T-helper 22 cell (primary cell): ENCODE measurements around the gene NKX6-1.

Experiments used
- DNase-seq: peaks from one replicate; pipeline ENCODE4 v3.0.0-alpha.2; 2020; ENCODE audit warnings: low read depth

NKX6-1 gene

DNA sequence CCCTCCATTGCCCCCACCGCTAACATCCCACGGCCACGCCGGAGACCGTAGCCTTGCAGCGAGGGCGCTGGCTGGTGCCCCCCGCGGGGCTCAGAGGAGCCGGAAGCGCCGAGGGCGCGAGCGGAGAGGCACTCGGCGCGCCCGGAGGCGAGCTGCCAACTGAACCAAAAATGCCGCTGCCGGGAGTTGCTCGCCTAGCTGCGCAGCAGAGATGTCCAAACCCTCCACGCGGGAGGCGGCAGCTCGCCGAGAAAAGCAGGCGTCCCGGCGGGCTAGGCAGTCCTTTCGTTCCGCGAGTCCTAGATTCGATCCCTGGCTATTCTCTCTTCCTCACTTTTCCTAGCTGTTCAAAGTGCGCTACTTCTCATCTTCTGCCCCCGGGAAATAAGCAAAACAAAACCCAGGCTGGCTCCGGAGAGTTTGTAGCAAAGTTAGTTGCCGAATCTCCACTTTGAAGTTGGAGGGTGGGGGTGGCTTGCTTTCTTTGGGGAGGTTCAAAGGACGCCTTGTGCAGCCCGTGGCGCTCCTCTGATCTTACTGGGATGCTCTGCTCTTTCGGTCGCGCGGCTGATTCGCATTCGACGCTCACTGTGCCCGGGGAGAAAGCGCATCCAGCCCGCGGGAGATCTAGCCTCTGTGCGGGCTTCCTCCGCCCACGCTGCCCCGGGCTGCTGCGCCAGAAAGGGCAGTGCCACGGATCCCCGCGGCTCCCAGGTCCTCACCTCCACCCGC is 723 bp downstream of the NKX6-1 start:
- no peak for DNase-seq

DNA sequence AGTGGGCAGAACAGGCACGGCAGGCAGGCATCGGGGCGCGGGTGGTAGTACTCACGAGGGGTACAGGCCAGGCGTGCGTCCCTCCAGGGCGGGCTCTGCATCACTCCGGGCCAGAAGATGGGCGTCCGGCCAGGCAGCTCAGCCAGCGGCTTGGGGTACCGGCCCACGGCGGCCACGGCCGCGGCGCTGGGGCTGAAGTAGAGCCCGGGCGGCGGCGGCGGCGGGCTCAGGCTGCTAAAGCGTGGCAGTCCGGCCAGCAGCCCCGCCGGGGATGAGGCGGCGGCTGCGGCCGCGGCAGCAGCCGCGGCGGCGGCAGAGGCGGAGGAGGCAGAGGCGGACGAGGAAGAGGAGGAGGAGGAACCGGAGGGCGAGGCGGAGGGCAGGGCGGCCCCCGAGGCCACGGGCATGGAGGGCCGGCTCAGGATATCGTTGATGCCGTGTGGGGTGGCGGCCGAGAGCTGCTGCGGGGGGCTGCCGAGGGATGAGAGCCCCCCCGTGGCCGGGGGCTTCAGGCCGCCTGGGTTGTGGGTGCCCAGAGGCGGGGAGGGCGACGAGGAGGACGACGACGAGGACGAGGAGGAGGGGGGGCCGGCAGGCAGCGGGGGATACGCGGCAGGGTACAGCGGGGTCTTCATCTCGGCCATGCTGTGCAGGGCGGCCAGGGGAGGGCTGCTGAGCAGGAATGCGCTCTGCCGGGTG is 1.4 kb downstream of the NKX6-1 start:
- DNase-seq, result no peak

DNA sequence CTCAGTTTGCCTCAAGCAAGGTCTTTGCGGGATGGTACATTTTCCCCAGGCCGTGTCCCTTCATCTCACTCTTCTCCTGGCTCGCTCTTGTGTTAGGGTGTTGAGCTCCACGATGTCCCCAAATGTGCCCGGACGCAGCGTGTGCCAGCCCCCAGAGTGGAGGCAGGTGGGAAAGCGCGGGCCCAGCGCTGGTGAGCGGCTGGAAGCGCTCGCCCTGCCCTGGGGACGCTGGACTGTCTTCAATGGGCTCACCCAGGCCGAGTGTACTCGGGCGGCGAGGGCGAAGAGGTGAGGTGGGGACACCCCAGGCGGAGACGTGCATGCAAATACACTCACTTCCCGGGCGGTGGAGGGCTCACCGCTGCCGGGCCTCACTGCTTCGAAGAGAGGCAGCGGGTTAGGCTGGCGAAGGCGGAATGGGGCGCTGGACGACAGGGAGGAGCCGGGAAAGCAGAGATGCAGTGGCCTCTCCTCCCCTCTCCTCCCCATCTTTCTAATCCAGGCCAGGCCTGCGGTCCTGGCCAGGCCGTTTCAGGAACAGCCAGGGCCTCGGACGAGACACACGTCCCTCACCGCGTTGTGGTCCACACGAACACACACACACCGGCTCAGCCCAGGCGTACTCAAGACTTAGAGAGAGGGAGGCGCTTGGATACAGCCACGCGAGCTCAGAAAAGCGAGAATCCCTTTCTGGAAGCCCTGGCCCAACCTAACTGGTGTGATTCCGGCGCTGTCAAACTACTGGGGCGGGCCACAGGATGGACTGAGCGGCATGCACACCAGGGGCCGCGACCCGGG is 2.2 kb downstream of the NKX6-1 start:
- no peak for DNase-seq

DNA sequence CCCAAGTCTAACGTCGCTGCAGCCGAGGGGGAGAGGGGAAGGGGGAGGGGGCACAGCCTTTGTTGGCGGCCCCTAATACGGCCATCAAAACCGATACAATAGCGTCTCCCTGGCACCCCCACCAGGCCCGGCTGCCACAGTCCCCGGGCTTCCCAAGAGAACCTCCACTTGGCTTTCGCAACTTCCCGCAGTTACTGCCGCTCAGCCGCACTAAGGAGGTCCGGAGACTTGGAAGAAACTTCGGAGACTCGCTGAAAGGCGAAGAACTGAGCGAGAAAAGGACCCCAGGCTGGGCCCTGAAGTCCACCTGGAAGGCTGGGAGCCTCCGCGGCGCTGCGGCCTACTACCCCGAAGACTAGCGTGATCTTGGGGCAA is 2.8 kb downstream of the NKX6-1 start:
- no peak for DNase-seq

DNA sequence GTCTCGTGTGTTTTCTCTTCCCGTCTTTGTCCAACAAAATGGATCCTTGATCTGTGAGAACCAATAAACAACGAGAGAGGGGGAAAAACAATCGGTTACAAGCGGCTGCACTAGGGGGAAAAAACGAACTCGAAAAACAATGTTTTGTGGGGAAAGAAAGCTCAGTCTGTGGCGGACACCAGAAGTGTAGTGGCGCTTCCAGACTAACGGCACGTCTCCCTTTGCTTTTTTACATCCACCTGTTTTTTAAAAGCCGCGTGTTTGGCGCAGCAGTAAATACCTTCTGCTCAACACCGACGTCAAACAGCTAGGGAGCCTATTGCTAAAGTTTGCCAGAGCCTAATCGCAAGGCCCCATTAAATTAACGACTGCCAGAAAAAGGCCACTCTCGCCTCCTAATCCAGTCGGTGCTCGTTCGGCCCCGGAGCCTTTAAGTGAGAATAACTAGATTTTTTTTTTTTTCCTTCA is 3.3 kb downstream of the NKX6-1 start:
- no peak for DNase-seq

DNA sequence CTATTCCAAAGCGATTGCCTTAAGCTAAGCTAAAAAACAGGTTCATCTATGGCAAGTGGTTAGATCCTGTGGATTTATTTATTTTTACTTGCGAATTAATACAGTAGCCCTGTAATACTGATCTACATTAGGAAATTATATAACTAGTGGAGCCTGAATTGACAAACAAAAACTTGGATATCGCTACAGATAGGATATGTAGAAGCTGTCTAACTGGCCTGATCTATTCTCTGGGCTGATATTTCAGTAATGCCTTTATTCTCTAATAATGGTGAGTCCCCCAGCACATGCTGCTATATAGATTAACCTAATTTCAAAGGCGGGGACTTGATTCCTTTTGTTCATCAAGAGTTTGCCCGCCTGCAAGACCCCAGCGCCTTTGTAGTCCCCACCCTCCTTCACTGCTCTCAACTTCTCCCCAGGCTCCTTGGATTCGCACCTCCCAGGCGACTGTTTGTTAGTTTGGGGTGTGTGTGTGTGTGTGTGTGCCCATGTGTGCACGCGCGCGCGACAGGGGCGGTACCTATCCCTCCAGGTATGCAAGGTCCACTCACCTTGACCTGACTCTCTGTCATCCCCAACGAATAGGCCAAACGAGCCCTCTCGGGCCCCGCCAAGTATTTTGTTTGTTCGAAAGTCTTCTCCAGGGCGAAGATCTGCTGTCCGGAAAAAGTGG is 3.8 kb downstream of the NKX6-1 start:
- no peak for DNase-seq

DNA sequence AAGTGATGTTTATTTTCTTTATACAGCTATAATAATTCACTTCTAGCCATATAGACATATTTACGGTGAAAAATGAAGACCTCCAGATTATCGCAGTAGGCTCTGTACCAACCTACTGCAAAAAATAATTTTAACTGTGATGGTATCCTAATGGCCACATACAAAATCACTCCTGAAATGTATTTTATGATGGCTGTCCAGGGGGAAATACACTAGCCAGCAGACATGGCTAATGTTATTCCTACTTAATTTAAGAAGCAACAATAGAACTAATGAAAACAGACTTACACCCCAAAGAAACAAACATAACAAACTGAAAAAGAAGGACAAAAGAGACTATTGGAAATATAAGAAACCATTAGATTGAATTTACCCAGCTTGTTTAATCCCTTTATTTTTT is 4.6 kb downstream of the NKX6-1 start:
- DNase-seq, result no peak

DNA sequence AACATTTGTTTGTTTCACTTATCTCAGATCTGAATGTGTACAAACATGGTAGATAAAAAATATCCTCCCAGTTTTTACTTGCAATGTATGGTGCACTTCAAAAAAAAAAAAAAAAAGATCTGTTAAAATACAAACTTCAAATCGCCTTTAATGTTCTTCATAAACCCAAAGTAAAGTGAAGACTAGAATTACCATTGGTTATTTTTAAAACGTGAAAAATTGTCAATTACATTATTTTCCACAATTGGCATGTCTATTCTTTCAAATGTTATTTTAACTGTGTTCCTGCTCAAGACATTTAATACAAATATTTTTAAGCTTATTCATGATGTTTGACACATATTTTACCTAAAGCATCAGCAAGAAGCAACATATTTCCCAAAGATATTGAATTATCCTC is 5.0 kb downstream of the NKX6-1 start:
- DNase-seq, result no peak

DNA sequence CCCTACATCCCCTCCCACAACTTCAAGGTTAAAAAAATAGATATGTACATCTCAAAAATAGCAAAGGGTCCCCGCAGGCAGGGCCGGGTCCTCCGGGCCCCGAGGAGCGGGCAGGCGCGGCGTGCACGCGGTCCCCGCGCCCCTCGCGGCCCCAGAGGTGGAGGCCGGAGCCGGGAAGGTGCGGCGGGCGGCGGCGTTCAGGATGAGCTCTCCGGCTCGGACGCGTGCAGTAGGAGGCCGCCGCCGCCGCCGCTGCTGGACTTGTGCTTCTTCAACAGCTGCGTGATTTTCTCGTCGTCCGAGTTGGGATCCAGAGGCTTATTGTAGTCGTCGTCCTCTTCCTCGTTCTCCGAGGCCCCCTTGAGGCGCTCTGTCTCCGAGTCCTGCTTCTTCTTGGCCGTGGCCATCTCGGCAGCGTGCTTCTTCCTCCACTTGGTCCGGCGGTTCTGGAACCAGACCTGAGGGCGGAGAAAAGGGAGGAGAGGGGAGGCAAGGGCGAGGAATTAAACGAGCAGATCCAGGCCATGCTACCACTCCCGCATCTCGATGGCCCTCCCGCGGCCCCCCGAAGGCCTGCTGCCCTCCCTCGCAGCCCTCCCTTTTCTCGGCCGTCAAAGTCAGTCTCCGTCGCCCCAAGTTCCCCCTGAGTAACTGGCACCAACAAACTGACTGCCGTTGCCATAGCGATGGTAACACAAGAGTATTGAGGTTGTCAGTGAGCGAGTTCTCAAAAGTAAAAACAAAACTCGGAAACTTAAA is 5.8 kb downstream of the NKX6-1 start:
- DNase-seq, result no peak

DNA sequence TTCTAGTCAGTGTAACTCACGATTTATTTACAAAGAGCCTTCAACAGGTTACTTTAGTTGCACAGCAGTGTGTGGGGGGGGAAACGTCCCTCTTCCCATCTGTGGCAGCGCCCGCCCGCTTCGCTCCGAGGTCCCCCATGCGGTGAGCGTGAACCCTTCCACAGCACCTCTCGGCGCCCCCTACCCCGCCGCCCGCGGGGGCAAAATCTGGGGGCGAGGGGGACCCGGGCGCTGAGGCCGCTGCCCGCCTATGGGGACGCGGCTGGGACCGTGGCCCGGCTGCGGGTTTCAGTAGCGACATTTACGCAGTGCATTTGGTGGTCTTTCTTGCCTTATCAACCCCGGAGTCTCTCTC is 6.4 kb downstream of the NKX6-1 start:
- no peak for DNase-seq

DNA sequence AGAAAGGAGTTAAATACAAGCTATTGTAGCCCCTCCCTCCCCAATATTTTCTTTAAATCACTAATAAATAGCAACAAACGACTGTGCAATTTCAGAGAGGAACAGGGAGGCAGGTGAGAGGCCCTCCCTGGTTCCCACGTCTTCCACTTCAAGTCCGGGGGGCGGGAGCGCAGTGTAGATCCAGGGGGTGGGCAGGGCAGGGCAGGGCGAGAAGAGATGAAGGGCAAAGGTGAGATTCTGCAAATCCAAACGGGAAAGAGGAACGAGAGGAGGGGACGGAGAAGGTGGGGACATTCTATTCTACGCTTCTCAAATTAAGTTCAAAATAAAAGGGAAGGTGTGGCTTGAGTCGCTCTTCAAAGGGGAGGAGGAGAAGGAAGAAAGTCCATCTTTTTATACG is 6.8 kb downstream of the NKX6-1 start:
- no peak for DNase-seq

DNA sequence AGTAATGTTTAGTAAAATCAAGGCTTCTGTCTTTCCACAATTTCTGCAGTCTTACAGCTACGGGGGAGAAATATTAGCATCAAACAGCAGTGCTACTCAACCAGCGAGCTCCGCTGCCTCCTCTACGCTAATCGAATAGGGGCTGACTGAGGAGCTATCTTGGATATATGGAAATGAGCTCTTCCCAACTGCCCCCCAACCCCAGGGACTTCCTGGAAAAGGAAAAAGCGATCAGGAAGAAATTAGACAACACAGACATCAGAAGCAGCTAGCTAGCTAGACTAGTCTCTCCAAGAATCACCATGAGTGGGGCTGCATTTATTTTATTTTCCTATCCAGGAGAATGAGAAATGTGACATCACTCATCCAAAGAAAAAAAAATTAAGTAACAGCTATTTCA is 7.6 kb downstream of the NKX6-1 start:
- DNase-seq, result no peak

DNA sequence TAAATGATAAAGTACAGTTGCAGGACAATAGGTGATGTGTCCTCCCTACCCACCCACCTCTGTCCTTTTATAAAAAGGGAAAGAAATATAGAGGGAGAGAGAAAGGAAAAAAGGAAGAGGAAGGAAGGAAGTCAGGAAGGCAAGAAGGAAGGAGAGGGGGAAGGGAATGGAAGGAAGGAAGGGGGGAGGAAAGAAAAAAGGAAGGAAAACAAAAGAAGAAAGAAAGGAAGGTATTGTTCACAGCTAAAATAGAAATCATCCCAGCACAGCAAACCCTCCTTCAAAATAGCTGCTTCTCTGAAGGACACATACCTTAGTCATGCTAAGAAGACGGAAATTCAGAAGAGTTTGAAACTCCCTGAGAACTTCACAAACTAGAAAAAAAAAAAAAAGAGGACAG is 8.4 kb downstream of the NKX6-1 start:
- DNase-seq, result no peak

DNA sequence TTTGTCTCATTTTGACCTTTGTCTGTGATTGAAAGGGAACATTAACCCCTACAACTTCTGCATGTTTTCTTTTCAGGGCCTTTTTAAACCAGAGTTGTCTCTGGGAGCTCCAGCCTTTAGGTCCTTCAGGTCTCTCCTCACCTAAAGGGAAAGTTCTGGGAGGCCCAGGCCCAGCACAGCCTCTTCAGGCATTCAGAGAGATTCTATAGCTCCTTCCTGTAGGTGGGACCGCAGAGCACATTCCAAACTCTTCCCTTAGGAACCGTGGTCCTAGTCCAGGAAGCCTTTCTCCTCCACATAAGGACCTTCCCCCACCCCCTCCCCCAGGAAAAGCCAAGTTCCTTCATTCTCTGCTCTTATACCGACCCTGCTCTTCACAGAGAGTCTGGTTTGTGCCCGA is 14.9 kb downstream of the NKX6-1 start:
- no peak for DNase-seq

DNA sequence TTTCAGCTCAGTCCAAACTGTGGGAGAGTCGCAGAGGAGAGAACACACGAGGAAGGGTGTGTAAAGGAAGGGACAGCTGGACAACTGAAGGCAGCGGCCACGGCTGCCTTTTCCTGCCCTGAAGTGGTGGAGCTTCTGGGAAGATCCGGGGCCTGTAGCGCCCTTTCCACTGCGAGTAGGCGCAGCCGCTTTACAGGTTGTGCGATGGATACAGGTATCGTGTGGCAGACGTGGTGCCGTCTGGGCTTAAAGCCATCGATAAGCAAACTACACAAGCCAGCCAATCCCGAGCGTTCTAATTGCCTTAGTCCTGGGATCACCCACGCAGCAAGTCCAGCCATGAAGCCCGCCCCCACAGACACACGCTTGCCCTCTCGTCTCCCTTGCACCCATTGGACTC is 15.4 kb downstream of the NKX6-1 start:
- DNase-seq, result no peak

DNA sequence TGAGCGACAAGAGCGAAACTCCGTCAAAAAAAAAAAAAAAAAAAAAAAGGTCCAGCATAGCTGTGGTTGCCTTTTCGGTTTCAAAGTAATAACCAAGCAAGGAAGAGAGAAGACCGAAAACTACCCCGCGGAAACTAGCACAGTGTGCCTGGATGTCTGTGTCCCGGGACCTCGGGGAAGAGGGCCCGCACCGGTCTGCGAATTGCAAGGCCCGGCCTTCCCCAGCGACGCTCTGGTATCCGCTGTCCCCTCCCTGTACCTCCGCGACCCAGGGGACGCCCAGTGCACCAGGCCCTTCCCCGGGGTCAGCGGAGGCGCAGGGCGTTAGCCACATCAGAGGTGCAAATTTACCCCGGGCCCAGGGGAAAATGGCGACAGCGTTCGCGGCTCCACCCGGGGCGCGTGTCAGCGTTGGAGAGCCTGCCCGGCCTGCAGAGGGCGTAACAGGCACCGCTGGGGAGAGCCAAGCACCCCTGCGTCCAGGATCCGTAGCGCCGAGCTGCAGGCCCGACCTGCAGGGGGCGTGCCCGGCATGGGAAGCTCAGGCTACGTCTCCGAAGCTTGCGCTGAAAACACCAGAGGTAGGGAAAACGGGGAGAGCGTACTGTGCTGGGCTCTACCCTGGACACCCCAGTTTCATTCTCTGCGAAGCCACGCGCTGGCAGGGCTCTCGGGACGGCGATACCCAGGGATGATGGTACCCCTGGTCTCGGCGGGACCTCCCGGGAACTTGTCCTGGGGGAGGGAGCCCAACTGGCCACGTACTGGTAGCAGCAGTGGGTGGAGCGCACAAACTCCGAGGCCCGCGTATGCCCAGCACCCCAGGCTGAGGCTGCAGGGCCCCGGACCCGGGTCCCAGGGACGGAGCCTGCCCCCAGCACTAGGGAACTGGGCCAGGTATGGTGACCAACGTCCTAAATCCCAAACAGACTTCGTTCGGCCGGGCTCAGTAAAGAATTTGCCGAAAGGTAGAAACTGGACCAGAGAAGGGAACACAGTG is 16.2 kb downstream of the NKX6-1 start:
- no peak for DNase-seq

DNA sequence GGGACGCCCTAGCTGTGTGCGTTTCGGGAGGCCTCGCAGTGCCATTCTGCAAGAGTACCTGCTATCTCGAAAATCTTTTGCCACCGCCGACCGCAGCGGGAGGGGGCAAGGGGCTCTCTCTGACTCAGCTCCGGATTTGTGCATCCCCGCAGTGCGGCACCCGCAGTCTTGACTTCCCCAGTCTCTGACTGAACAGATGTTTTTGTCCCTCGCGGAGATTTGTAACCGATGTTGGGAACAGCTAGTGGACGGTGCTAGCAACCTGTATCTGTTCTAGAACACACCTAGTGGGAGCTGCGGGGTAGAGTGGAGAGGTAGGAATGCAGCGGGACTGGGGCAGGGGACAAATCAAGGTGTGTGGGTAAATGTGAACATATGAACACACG is 17.2 kb downstream of the NKX6-1 start:
- no peak for DNase-seq

DNA sequence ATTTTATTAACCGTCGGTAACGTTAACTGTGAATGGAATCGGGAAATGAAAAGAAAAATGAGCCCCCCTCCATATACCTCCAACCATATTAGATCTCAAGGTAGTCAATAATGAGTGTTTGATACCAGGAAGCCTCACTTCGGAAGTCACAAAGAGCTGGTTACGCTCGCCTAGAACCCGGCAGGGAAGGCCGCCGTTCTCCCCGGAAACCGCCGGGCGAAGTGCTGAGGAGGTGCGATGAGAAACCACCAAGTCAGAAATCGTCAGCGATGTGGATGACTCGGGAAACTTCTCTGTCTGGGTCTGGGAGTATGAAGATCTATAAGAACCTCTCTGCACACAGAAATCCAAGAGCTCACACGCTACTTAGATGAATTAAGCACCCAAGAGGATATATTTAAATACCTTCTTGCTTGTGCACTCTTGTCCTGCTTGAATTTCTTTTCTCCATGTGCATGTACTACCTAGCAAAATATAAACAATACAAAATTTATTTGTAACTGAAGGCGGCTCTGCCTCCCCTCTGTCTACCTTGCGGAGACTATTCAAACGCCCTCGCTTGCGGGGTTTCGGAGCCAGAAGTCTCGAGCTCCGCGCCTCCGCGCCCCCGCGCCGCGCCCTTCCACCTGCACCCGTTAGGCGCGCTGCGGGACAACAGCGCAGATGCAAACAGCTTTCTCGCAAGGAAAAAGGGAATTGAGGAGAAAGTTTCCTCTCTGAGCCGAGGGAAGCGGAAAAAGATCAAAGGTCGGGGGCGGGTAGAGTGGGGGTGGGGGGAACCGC is 17.8 kb downstream of the NKX6-1 start:
- DNase-seq, result no peak

DNA sequence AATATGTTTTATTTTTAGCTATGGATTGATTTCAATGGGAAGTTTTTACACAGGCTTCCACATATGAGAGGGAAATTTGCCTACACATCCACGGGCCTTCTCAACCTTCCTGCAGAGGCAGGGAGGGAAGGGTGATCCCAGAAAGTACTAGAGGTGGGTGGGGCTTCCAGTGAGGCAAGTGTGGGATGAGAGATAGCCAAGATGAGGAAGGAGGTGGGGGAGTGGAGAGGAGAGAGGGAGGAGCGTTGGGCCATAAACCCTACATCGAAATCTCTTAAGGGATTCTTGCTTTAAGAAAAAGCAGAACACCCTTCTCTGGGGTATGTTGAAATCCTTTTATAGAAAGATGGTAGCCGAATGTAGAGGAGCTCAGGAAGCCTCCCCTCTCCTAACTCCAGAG is 19.0 kb downstream of the NKX6-1 start:
- no peak for DNase-seq

DNA sequence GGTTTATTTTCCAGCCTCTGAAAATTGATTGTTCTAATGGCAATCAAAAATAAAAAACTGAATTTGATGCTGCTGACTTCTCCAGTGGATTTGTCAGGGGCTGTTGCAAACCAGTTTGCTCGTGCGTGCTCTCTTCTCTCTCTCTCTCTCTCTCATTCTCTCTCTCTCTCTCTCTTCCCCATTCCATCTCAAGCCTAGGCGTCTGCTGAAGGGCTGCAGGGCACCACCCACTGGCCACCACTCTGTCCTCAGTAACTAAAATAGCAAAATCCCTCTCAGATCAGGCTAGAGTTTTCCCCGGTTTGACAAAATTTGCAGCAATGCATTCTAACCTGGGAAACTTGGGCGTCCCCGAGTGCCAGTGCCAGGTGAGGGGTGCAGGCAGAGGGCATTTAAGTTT is 19.4 kb downstream of the NKX6-1 start:
- no peak for DNase-seq
